K562 (cell line): ENCODE data around the gene MEFV. TPM values are rescaled to one million over a fixed set of nuclear protein-coding genes. Genes with fewer than 3 reads are reported as not detected.
A peak's percentile ranks its signal among the peaks of the same experiment; 100 is the strongest.

Experiments
- BDP1 ChIP-seq: IDR thresholded peaks from 3 replicates; pipeline ENCODE4 v1.6.1; 2011; ENCODE audit not compliant: insufficient read length, insufficient read depth
- C11orf30 ChIP-seq: fragments of 450-650 bp; IDR thresholded peaks from 2 replicates; pipeline ENCODE4 v1.6.1; 2016; ENCODE audit warnings: low read depth, mild to moderate bottlenecking
- CBFA2T3 ChIP-seq: fragments of 450-650 bp; IDR thresholded peaks from 2 replicates; pipeline ENCODE4 v1.6.1; 2017
- CC2D1A ChIP-seq: fragments of 450-650 bp; IDR thresholded peaks from 2 replicates; pipeline ENCODE4 v1.6.1; 2017; ENCODE audit warnings: mild to moderate bottlenecking
- CHD4 ChIP-seq: fragments of 200-600 bp; sonication (generic); IDR thresholded peaks from 3 replicates; pipeline ENCODE4 v1.6.1; 2012; ENCODE audit warnings: low read depth, mild to moderate bottlenecking, mixed read lengths, low read length, inconsistent platforms; ENCODE audit not compliant: insufficient read depth, insufficient replicate concordance, poor library complexity, severe bottlenecking
- ELF2 ChIP-seq: fragments of 250-450 bp; sonication (Bioruptor Pico); IDR thresholded peaks from 2 replicates; pipeline ENCODE4 v1.5.0; 2021; ENCODE audit warnings: mild to moderate bottlenecking
- ERF ChIP-seq: fragments of 450-650 bp; formaldehyde crosslinking; IDR thresholded peaks from 2 replicates; pipeline ENCODE4 v1.4.0; 2020; ENCODE audit warnings: mild to moderate bottlenecking, mixed read lengths
- FOXA3 ChIP-seq, 2 experiments: fragments of 450-650 bp in 1 of 2; sonication (generic) in 1 of 2; formaldehyde crosslinking; IDR thresholded peaks in 1 of 2; conservative IDR thresholded peaks in 1 of 2; 2 replicates each; pipeline versions ENCODE4 v1.4.0 to v1.8.0; 2020 to 2022; ENCODE audit warnings: mild to moderate bottlenecking in 2 of 2, missing genetic modification reagents in 1 of 2
- FOXM1 ChIP-seq, 2 experiments: fragments of 450-650 bp in 1 of 2; sonication (generic) in 1 of 2; formaldehyde crosslinking in 1 of 2; IDR thresholded peaks; 2 replicates each; pipeline versions ENCODE4 v1.6.1 to v1.9.0; 2017 to 2022; ENCODE audit warnings: low read depth in 2 of 2, mild to moderate bottlenecking in 2 of 2, missing genetic modification reagents in 1 of 2, moderate library complexity in 1 of 2
- HMBOX1 ChIP-seq: sonication (generic); IDR thresholded peaks from 2 replicates; pipeline ENCODE4 v1.6.1; 2016
- MLX ChIP-seq, 2 experiments: fragments of 450-650 bp in 1 of 2; sonication (generic) in 1 of 2; formaldehyde crosslinking; conservative IDR thresholded peaks; 2 replicates each; pipeline versions ENCODE4 v1.4.0 to v1.8.1; 2020 to 2022; ENCODE audit warnings: mild to moderate bottlenecking in 1 of 2, missing genetic modification reagents in 1 of 2
- PCBP2 ChIP-seq: fragments of 200-400 bp; formaldehyde crosslinking; IDR thresholded peaks from 2 replicates; pipeline ENCODE4 v1.6.1; 2018; ENCODE audit warnings: low read length, low read depth, mild to moderate bottlenecking, moderate library complexity; ENCODE audit not compliant: poor library complexity, severe bottlenecking
- PKNOX1 ChIP-seq: fragments of 450-650 bp; IDR thresholded peaks from 2 replicates; pipeline ENCODE4 v1.6.1; 2016
- POLR2B ChIP-seq: fragments of 450-650 bp; IDR thresholded peaks from 2 replicates; pipeline ENCODE4 v1.6.1; 2018; ENCODE audit warnings: low read depth; ENCODE audit not compliant: partially characterized antibody
- SRSF9 ChIP-seq: fragments of 200-400 bp; formaldehyde crosslinking; IDR thresholded peaks from 2 replicates; pipeline ENCODE4 v1.6.1; 2017; ENCODE audit warnings: low read depth, low read length, borderline replicate concordance
- TAF7 ChIP-seq: fragments of 450-650 bp; IDR thresholded peaks from 2 replicates; pipeline ENCODE4 v1.6.1; 2016; ENCODE audit warnings: missing genetic modification characterization, missing compliant biosample characterization
- TBL1XR1 ChIP-seq, 2 experiments: IDR thresholded peaks; 2 replicates each; pipeline ENCODE4 v1.6.1; 2012; ENCODE audit warnings: improper control_type of control experiment in 2 of 2, low read length in 2 of 2, mild to moderate bottlenecking in 1 of 2
- ZNF124 ChIP-seq: sonication (generic); formaldehyde crosslinking; IDR thresholded peaks from 2 replicates; pipeline ENCODE4 v1.8.1; 2022; ENCODE audit warnings: missing genetic modification reagents
- ZNF212 ChIP-seq: fragments of 450-650 bp; formaldehyde crosslinking; IDR thresholded peaks from 2 replicates; pipeline ENCODE4 v1.4.0; 2020; ENCODE audit warnings: mild to moderate bottlenecking
- ZNF449 ChIP-seq: fragments of 250-450 bp; sonication (Bioruptor Pico); IDR thresholded peaks from 2 replicates; pipeline ENCODE4 v1.8.0; 2022; ENCODE audit warnings: moderate library complexity, mild to moderate bottlenecking, inconsistent platforms
- ZNF507 ChIP-seq: conservative IDR thresholded peaks from 2 replicates; pipeline ENCODE4 v1.6.1; 2017; ENCODE audit warnings: missing genetic modification characterization, missing compliant biosample characterization
- ZNF57 ChIP-seq: fragments of 450-650 bp; formaldehyde crosslinking; IDR thresholded peaks from 2 replicates; pipeline ENCODE4 v1.4.0; 2020; ENCODE audit warnings: mild to moderate bottlenecking, moderate library complexity
- ZNF79 ChIP-seq: fragments of 250-450 bp; sonication (Bioruptor Pico); IDR thresholded peaks from 2 replicates; pipeline ENCODE4 v1.4.0; 2020; ENCODE audit warnings: low read depth, mild to moderate bottlenecking, moderate library complexity
- polyA plus RNA-seq, 8 experiments: library from polyadenylated mRNA; depleted of rRNA in 4 of 8; stranded (reverse) in 5 of 8; unstranded in 3 of 8; fragments of >200 nt; fragmentation: Nextera tagmentation in 2 of 8; fragmentation: Illumina TruSeq in 1 of 8; extraction: Ambion mirVana in 2 of 8; extraction: Trizol in 1 of 8; gene quantifications; 2 replicates each; pipeline versions ENCODE4 v1.2.1 to v1.2.3, GENCODE V29; 2011 to 2014; ENCODE audit warnings: inconsistent platforms in 1 of 8, missing spikeins in 1 of 8
- total RNA-seq, 7 experiments: library from RNA; depleted of rRNA in 6 of 7; stranded (reverse); fragments of >200 nt in 6 of 7; fragmentation: Illumina TruSeq in 2 of 7; extraction: Trizol in 2 of 7; gene quantifications; 2 replicates each; pipeline versions ENCODE4 v1.2.1 to v1.2.3, GENCODE V29; 2011 to 2021; ENCODE audit warnings: low replicate concordance in 1 of 7

The MEFV gene
- total and polyA plus RNA-seq, 9 of the 15 experiments (the other 6 are each of a cell fraction or from before 2014, with no cell fraction given) = 0.14 TPM; not detected in 8

GRCh38 chr16:3264137-3265036 is 8.0 kb upstream of the MEFV start (continued):
- peak in 1 of 2 experiments; percentile 81; a peak in 2 of 4 replicates for TF ChIP-seq MLX (CRISPR knock-in tag; conservative IDR thresholded peaks at IDR 0.05)
- TF ChIP-seq ZNF124 = peak; percentile 88; the same call in 1 of the 2 replicates
- TF ChIP-seq C11orf30 = peak; percentile 41
- peak; percentile 51; the same call in 1 of the 2 replicates for TF ChIP-seq ELF2 (CRISPR knock-in tag)
- no peak for TF ChIP-seq BDP1
- TF ChIP-seq HMBOX1 = no peak
- no peak for TF ChIP-seq TAF7 (tag)
- TF ChIP-seq CBFA2T3 = 0 out of 2 replicates have a peak, but pooled peaks have one; percentile 16
- TF ChIP-seq TBL1XR1 (IDR thresholded peaks at IDR 0.05; ENCODE audit: low read length in 2 of 2) = peak in 1 of 2 experiments; percentile 13; a peak in 1 of 4 replicates
- no peak for TF ChIP-seq ZNF507
- TF ChIP-seq FOXA3 (CRISPR knock-in tag; conservative IDR thresholded peaks at IDR 0.05 in 1 of 2, IDR thresholded peaks at IDR 0.05 in 1 of 2) = peak in 1 of 2 experiments; percentile 91; a peak in 2 of 4 replicates
- peak; percentile 99 for TF ChIP-seq PKNOX1
- TF ChIP-seq ZNF57 (CRISPR knock-in tag) = no peak
- peak; percentile 24; the same call in 1 of the 2 replicates for TF ChIP-seq CC2D1A
- TF ChIP-seq ZNF449 (CRISPR knock-in tag) = no peak
- TF ChIP-seq CHD4 = no peak
- TF ChIP-seq ZNF212 (CRISPR knock-in tag) = no peak
- TF ChIP-seq SRSF9 = no peak
- TF ChIP-seq ZNF79 (CRISPR knock-in tag) = no peak
- TF ChIP-seq FOXM1 (IDR thresholded peaks at IDR 0.05; ENCODE audit: low read depth) = no peak
- TF ChIP-seq FOXM1 (CRISPR knock-in tag; IDR thresholded peaks at IDR 0.05; ENCODE audit: low read depth) = no peak
- no peak for TF ChIP-seq PCBP2
- TF ChIP-seq ERF = peak; percentile 63; the same call in 1 of the 2 replicates
- peak; percentile 57 for TF ChIP-seq POLR2B
